Hematopoietic multipotent progenitor cell treated with erythropoietin and hydrocortisone succinate and interleukin-3 and kit ligand, for 8 days (in vitro differentiated cells): Measurements from ENCODE around the gene NUAK1.

Experiments used
- DNase-seq: peaks from one replicate; pipeline ENCODE4 v3.0.0-alpha.2; 2015

Gene NUAK1

DNA sequence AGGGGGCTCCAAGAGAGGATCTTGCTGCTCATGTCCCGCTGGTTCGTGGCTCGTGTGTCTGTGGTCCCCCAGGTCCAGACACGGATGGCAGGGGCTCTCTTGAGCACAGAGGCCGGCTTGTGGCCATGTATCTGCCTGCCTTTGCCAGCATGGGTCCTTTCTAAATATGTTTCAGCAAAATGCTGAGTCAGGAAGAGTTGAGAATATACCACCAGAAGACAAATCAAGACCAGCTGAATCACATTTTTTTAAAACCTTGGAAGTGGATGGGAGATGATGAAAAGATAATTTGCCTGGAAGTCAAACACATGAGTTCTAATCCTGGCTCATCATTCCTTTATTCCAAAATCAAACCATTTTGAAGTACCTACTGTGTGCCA, 58.0 kb downstream of the NUAK1 start:
- DNase-seq: no peak

GRCh38 chr12:106080041-106080790, 58.5 kb downstream of the NUAK1 start:
- no peak for DNase-seq

- DNase-seq: no peak
Measured at GRCh38 chr12:106079148-106079738, 59.5 kb downstream of the NUAK1 start.

GRCh38 chr12:106078358-106079010, 60.3 kb downstream of the NUAK1 start:
- DNase-seq: no peak

DNA sequence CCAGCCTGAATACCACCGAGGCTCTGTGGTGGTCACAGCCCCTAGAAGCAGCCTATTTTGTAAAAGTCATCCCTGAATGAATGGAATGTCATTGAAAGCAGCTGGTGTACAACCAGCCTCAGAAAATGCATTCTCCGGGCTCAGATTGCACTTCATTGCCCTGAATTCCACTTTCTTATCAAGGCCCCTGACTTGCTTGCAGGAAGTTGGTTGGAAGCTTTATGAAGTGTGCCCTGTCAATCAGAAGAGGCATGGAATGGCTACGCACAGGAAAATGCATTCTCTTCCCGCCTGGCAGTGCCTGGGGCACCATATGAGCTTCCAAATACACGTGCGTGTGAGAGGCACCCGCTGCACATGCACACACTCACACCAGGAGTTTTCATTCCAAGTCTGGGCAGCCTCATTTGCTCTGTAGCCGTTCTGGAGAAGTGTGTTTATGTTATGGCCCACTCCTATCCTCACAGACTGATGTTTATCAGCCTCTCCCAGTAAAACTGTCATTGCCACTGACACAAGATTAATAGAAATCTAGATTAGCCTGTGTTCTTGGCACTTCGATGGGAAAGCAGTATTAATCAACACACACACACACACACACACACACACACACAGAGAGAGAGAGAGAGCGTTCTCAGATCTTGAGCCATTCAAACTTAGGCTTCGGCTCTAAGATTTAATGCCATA, 63.9 kb downstream of the NUAK1 start:
- DNase-seq: no peak

- no peak for DNase-seq
Measured at GRCh38 chr12:106074361-106074705, 64.4 kb downstream of the NUAK1 start.

DNA sequence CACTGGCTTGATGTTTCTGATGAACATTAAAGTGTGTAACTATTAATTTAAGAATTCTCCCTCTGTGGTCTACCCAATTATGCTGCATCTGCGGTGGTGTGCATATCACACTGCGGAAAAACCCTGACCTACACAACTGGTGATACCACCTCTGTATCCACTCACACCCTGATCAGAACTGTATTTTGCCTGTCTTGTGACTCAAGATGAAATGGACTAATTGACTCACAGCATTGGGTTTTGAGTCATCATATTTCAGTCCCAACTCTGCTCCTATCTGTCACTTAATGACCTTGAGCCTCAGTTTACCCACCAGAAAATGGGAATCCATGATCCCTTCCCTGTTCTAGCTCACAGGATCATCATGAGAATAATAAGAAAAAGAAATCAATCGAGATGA, 65.6 kb downstream of the NUAK1 start:
- no peak for DNase-seq

DNA sequence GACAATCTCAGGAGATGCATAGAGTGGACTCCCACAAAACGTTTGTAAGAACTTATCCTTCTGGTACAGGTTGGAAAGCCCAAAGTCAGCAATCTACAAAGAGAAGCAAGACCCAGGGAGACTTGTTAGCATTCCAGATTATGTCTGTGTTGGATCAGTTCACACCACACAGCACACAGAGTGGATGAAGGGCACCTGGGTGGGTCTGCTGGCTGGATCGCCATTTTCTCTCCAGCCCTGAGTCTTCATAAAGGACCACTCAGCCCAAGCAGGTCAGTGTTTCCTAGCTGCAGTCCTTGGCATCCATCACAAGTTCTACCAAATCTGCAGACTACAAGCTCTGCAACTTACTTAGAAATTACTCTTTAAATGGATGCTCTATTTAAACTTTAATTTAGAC, 66.0 kb downstream of the NUAK1 start:
- DNase-seq: no peak

DNA sequence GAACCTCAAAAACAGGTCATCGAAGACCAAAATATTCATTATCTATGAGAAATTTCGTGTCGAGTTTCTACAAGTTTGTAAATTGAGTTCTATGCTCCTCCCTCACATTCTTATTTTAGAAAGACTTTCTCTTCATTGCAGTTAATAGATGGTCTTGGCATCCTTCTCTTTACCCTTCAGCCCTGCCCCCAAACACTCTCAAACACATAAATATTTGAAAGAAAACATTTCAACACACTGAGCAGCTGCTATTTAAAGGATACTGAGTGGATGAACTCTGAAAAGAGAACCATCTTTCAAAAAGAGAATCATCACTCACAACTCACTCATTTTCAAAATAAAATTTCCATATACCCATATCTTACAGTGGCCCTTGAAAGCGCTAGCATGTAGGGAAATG, 67.1 kb downstream of the NUAK1 start:
- no peak for DNase-seq

DNA sequence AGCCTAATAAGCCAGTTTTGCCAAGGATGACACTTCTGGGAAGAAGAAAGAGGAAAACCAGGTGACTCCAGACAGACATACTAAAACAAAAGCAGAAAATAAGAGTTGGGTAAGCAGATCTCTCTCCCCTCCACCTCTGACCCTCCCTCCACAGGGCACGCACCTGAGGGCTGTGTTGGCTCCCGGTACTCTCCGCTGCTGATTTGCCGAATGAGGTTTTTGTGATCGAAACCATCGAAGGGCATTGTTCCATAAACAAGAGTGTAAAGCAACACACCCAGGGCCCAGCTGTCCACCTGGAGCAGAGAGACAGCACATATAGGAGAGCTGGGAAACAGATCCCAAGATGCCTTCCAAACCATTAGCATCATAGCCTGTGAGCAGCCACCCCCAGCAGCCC, 68.1 kb downstream of the NUAK1 start:
- DNase-seq: no peak

- no peak for DNase-seq
Measured at GRCh38 chr12:106070147-106070546, 68.6 kb downstream of the NUAK1 start.

- no peak for DNase-seq
Measured at GRCh38 chr12:106068296-106068695, 70.5 kb downstream of the NUAK1 start.

GRCh38 chr12:106067606-106068205, 71.0 kb downstream of the NUAK1 start:
- DNase-seq: no peak

GRCh38 chr12:106066726-106067325, 71.9 kb downstream of the NUAK1 start:
- no peak for DNase-seq

- DNase-seq: no peak
Measured at GRCh38 chr12:106066051-106066705, 72.6 kb downstream of the NUAK1 start.

- no peak for DNase-seq
Measured at GRCh38 chr12:106065506-106065905, 73.2 kb downstream of the NUAK1 start.

GRCh38 chr12:106064721-106065021, 74.1 kb downstream of the NUAK1 start:
- no peak for DNase-seq

GRCh38 chr12:106063826-106064720, 74.7 kb downstream of the NUAK1 start:
- DNase-seq: no peak

- DNase-seq: no peak
Measured at GRCh38 chr12:106062693-106063092, 76.1 kb downstream of the NUAK1 start.

GRCh38 chr12:106058256-106059182, 80.2 kb downstream of the NUAK1 start:
- DNase-seq: no peak
